Bone marrow (tissue), 2 donors: ENCODE measurements around the gene ATOH7.
"Not testable (repeated sequence)": the region's sequence is repeated elsewhere in the genome, so short reads cannot be mapped to it uniquely, and the experiment has no call there.

Source experiments
- DNase-seq, 2 donors: peaks; one replicate each; lab custom pipeline; 2025; lab: John Stamatoyannopoulos, UW

ATOH7 gene

DNA sequence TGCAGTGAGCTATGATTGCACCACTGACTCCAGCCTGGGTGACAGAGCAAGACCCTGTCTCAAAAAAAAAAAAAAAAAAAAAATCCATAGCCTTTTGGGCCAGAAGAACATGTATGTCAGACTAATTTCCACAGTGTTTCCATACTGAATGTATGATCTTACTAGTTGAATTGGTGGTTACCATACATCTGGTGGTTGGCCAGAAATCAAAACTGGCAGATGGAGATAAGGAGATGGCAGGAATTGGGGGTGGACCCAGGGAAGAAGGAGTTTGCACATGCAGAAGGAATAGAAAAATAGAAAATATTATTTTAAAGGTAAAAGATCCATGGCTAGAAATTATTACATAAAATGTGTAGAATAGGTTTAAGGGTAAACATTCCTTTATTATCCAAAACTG lies 3.7 kb upstream of the ATOH7 start:
- no peak for DNase-seq

DNA sequence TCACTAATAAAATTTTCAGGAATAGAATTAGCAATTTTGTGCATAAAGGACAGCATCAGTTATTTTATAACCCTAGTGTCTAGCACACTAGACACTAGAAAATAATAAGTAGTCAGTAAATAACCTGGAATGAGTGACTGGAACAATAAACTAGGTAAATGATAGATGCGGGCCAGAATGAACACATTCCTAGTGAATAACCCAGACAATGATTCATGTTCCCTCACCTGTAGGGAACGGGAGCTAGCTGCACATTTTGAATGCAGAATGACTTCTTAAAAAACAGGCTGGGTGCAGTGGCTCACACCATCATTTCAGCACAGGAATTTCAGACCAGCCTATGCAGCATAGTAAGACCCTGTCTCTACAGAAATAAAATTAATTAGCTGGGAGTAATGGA lies 3.2 kb upstream of the ATOH7 start:
- no peak for DNase-seq

DNA sequence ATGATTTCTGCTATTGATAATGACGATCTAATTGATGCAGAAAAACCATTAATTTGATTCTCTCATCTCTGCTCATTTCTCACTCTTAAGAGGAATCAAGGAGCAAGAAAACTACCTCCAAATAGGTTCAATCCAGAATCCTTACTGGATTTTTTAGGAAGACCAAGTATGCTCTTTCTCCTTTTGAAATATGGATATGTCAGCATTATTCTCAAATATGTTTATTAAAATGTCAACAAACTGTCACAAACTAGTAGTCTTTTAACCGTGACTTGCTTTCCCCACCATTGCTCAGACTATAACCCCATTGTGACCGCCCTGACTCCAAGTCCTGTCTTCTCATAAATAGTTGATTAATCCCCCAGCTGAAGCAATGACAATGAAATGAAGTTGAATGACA lies 1.1 kb upstream of the ATOH7 start:
- no peak for DNase-seq

DNA sequence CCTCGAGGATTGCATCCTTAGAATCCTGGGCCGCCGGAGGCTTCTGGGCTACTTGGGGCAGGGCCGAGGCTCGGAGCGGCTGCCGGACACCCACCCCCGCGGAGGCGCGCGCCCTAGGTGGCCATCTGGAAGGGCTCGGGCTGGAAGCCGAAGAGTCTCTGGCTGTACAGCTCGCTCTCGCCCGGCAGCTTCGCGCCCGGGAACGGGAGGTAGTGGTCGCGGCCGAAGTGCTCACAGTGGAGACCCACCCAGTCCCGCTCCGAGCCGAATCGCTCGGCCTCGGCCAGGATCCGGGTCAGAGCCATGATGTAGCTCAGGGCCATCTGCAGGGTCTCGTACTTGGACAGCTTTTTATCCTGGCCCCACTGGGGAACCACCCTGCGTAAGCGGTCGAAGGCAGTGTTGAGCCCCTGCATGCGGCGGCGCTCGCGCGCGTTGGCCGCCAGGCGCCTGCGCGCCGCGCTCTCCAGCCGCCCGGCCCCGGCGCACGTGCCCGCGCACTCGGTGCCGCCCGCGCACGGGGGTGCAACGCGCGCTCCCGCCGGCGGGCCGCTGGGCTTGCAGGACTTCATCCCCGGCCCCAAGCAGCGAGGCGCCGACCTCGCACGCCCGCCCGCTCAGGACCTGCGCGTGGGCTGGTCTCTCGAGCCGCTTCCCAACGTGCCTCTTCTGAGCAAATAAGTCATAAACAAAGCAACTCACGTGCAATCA lies 652 bp downstream of the ATOH7 start:
- DNase-seq = no peak

DNA sequence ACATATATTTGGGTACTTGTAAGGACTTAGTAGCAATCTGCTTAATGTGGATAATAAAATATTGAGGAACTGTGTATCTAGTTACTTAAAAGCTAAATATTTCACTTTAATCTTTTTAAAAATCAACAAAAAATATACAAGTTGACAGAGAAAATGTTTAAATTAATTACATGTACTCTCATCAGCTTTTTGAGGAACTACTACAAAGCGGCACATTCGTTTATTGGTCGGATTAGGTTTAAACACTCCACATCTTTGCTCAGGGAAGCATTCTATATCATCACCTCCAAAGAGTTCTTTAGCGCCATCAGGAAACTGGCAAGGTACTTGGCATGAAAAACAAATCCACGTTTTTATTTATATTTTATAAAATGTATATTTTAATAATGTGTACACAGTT lies 1.6 kb downstream of the ATOH7 start:
- no peak for DNase-seq

DNA sequence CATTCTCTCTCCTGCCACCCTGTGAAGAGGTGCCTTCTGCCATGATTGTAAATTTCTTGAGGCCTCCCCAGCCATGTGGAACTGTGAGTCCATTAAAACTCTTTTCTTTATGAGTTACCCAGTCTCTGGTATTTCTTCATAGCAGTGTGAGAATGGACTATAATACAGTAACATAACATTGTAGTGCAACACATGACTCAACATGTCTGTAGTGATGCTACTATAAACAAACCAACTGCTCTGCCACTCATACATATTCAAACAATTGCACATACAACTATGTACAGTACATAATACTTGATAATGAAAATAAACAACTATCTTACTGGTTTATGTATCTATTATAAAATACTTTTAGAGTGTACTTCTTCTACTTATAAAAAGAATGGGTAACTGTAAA lies 7.1 kb downstream of the ATOH7 start:
- no peak for DNase-seq

DNA sequence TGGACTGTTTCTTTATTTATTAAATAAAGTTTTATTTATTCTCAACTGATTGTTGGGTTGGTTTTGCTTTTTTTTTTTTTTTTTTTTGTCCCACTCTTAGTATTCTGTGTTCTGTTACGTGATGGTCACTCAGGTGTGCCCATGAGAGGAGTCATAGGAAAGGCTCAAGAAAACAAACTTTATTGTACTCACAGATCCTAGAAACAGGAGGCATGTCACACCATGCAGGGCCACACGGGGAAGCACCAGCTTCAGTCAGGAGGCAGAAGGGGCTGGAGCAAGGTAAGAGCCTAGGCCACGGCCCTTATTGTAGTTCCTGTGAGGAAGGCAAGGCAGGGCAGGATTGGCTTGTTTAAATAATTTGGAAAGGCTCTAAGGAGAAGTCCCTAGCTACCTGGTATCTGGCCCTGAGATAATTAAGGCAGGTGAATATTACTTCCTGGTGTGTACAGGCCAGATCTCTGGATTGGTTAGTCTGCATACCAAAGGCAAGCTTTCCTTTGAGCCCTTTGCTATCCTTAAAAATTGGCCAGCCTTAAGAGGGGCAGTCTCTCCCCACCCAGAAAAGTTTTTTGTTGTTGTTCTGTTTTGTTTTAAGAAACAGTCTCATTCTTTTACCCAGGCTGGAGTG lies 8.3 kb downstream of the ATOH7 start:
- DNase-seq = no peak

DNA sequence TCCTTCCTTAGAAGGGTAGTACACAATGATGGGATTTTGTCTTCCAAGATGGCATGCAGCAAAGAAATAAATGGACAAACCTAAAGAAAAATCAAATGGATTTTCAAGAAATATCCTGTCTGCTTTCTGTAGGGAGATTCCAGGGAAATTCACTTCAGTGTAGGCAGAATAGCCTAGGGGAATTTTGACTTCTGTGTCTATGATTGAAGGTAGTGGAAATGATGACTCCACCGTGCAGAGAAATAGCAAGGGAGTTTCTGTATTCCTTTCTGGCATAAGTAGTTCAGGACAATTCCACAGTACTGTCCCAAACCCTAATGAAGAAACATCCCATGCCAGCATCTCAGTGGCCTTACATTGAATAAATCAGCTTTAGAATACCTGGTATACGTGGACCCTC lies 9.5 kb downstream of the ATOH7 start:
- no peak for DNase-seq

DNA sequence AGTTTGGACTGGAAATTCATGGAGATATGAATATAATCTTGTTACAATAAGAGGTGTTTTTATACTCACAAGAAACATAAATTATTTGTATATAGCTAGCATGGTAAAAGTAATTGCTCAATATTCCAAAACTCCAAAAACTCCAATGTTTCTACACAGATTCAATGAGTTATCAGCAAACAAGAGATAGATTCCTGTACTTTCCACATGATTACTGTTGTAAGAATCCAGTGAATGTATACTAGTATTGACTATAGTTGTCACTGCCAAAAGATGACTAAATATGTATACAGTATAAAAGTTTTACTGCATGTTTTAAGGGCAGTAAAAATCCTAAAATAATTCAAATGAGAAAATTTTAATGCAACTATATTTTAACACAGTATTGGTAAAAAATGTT lies 10.7 kb downstream of the ATOH7 start:
- DNase-seq = no peak

DNA sequence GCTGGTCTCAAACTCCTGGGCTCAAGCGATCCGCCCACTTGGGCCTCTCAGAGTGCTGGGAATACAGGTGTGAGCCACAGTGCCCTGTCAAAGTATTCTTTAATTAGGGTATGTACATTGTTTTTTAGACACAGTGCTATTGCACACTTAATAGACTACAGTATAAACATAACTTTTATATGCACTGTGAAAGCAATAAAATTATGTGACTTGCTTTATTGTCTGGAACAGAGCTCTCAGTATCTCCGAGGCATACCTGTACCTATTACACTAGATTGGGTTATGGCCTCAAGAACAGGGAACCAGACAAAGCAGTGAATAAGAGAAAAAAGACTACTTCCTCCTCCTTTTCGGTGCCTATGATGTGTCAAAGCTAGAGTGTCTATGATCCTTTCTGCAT lies 13.1 kb downstream of the ATOH7 start:
- DNase-seq = no peak

DNA sequence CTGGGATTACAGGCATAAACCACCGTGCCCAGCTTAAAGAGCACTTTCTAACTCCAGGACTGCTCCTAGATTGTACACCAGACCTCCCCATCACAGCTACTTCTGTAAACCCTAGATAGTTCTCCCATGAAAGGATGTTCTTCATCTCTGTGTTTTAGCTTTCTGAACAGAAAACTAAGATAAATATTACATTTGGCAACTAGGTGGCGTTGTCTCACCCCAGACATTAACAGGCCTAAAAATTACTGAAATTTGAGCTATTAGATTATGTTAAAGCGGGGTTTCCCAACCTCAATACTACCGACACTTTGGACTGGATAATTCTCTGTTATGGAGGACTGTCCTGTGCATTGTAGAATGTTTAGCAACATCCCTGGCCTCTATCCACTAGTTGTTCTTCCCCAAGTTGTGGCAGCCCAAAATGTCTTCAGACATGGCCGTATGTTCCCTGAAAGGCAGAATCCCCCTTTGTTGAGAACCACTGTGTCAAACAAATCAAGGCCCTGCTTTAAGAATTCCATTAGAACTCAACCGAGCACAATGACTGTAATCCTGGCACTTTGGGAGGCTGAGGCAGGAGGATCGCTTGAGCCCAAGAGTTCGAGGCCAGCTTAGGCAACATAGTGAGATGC lies 19.1 kb downstream of the ATOH7 start:
- peak in 1 of 2 donors; percentile 20 for DNase-seq

DNA sequence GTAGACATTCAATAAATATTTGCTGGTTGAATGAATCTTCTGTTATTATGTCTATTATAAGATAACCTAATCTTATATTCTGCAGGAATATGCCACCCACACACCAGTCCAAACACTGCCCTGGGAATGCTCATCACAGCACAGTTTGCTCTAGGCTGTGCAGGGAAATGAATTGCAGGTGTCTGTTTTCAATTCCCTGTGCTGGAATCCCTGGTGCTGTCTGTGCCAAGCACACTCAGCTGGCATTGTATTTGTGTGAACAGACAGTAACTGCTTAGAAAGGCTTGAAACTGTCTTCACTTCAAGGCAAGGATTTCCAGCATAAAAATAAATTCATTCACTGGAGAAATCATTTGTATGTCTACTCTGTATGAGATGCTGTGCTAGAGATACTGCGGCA lies 20.2 kb downstream of the ATOH7 start:
- no peak for DNase-seq

DNA sequence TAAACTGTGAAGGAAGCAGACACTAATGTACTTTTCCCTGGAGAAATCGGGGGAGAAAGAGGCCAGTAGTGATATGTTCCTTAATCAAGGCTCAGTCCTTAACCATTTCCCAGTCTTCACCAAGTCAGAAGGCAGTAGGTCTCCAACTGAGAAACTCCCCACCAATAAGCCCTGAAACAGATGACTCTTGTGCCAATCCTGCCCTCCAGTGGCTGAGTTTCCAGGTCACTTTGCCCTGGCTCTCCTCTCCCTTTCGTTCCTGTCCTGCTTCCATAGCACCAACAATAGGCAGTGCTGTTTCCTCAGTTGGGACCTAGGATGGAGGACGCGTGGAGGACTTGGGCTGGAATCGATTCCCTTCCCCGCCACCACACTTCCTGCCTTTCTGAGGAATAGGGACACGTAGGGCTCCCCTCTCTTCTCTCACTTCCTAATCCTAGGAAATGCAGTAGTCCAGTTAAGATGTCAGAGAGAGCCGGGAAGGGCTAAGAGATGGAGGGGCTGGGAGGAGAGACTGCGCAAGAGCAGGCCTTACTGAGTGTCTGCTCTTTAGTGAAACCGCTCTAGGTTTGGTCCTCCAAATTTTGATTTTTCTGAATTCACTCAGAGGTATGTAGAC lies 23.4 kb downstream of the ATOH7 start:
- peak in 1 of 2 donors; percentile 38 for DNase-seq

DNA sequence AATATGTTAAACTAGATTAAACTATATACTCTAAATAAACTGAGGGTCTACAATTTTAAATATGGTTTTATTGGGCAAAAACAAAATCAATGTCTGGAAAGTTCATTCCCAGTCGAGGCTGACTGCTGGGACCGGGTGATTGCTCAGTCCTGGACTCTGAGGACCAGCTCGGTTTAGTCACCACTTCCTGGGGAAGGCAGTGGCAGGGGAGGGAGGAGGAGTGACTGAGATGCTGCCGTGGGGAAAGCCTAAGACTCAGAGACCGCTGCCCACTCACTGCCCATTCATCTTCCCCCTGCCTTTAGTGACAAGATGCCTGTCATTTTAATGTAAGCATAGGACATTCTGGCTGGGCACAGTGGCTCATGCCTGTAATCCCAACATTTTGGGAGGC lies 29.0 kb downstream of the ATOH7 start:
- no peak for DNase-seq

DNA sequence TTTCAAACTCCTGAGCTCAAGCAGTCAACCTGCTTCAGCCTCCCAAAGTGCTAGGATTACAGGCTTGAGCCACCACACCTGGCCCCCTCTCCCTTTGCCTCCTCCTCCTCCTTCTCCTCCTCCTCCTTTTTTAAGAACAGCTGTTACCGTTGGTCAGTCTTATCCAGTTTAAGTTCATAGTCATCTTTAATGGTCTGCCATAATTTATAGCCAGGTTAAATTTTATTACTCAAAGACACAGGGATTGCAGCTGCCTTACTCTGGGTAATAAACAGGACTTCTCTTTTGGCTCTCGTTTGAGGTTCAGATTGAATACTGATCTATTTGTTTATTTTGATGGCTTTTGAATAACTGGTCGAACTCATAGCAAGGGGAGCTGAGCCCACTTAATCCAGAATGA lies 35.2 kb downstream of the ATOH7 start:
- DNase-seq = no peak

DNA sequence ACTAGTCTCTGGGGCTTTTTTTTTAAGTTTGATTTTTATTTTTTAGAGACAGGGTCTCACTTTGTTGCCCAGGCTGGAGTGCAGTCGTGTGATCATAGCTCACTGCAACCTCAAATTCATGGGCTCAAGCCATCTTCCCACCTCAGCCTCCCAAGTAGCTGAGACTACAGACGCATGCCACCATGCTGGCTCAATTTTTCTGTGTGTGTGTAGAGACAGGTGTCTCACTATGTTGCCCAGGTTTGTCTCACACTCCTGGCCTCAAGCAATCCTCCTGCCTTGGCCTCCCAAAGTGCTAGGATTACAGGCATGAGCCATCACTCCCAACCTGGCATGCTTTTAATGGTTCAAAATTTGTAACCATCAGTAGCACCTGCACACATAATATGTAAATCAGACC lies 36.1 kb downstream of the ATOH7 start:
- not testable (repeated sequence) for DNase-seq

DNA sequence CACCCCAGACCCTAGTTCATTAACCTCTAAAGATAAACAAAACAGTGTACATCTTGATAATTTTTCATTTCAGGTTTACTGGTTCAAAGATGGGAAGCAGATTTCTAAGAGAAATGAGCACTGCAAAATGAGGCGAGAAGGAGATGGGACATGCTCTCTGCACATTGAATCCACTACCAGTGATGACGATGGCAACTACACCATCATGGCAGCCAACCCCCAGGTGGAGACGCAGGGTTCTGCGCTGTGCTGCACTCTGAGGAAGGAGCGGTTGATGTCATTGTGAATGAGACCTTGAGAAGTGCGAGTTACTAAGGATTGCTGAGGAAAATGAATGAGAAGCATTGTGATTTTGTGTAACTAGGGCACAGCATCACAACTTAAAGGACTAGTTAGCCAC lies 37.6 kb downstream of the ATOH7 start:
- DNase-seq = no peak

DNA sequence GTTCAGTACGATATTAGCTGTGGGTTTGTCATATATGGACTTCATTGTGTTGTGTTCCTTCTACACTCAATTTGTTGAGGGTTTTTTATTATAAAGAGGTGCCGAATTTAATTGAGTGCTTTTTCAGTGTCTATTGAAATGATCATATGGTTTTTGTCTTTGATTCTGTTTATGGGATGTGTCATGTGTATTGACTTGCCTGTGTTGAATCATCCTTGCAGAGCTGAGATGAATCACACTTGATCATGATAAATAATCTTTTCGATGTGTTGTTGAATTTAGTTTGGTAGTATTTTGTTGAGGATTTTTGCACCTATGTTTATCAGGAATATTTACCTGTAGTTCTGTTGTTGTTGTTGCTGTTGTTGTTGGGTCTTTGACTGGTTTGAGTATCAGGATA lies 39.8 kb downstream of the ATOH7 start:
- no peak for DNase-seq

DNA sequence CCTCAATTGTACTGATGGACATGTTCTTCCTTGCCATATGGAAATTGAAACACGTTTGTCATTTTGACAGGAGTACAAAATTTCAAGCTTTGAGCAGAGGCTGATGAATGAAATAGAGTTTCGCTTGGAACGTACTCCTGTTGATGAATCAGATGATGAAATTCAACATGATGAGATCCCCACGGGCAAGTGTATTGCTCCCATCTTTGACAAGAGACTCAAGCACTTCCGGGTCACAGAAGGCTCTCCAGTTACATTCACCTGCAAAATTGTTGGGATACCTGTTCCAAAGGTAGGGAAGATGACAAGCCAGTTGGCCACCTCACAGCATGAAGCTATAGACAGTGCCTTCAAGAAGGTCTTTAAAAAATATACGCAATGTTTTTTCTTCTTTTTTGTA lies 43.1 kb downstream of the ATOH7 start:
- DNase-seq = no peak

DNA sequence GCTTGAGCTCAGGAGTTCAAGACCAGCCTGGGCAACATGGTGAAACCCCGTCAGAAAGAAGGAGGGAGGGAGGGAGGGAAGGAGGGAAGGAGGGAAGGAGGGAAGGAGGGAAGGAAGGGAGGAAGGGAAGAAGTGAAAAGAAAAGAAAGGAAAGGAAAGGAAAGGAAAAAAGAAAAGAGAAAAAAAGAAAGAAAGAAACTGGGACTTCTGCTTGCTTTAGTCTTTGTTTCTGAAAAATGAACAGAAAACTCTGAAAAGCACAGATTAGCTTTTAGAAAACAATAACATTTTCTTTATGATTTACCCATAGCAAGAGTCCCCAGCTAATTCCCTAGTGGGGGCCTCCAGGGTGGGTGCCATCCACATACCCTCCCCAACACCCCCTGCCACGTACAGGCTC lies 46.8 kb downstream of the ATOH7 start:
- DNase-seq = no peak

DNA sequence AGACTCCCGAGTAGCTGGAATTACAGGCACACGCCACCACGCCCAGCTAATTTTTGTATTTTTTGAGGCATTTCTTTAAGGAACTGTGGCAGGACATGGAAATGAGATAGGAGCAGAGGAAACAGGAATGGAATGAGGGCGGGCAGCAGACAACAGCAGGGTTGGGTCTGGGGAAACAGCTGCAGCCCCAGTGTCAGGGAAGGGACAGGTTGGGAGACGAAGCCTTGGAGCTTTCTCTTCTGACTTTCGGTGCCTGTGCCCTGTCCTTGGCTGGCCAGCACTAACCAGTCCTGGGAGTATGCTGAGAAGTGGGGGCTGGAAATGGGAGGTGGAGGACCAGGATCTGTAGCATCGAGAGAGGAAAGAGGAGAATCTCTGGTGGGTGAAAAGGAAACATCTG lies 47.4 kb downstream of the ATOH7 start:
- DNase-seq = no peak
